Ovary (tissue), 9 donors: ENCODE measurements around the gene SLC28A2. TPM values are rescaled to one million over a fixed set of nuclear protein-coding genes. Genes with fewer than 3 reads are reported as not detected.
"Not testable (repeated sequence)": the region's sequence is repeated elsewhere in the genome, so short reads cannot be mapped to it uniquely, and the experiment has no call there.

Source experiments
- DNase-seq, 5 donors: peaks; one replicate each; pipeline ENCODE4 v3.0.0-alpha.2; 2019 to 2020
- H3K27ac ChIP-seq, 2 donors: fragments of 200-600 bp; one replicate each; pipeline versions ENCODE4 v1.5.1 to v1.8.0; 2019 to 2022
- H3K27me3 ChIP-seq: fragments of 200-600 bp; one replicate; pipeline ENCODE4 v1.8.0; 2022
- H3K36me3 ChIP-seq: fragments of 200-600 bp; sonication (generic); one replicate; pipeline ENCODE4 v1.5.1; 2019
- H3K4me1 ChIP-seq: one replicate; pipeline ENCODE4 v1.8.1; 2013; ENCODE audit warnings: mild to moderate bottlenecking, moderate library complexity; ENCODE audit not compliant: insufficient read depth
- H3K4me3 ChIP-seq: fragments of 200-600 bp; sonication (generic); one replicate; pipeline ENCODE4 v1.5.1; 2017
- H3K9me3 ChIP-seq, 2 donors: fragments of 200-600 bp in 1 of 2; sonication (generic) in 1 of 2; one replicate each; pipeline versions ENCODE4 v1.5.1 to v1.8.1; 2013 to 2019; ENCODE audit warnings: mild to moderate bottlenecking in 1 of 2, moderate library complexity in 1 of 2
- CTCF ChIP-seq, 3 donors: fragments of 450-650 bp in 2 of 3; fragments of 200-600 bp in 1 of 3; IDR thresholded peaks; one replicate each; pipeline versions ENCODE4 v1.5.1 to v1.8.0; 2016 to 2022; ENCODE audit warnings: antibody characterized with exemption in 3 of 3, mild to moderate bottlenecking in 1 of 3
- EP300 ChIP-seq: sonication (generic); formaldehyde crosslinking; IDR thresholded peaks from one replicate; pipeline ENCODE4 v1.6.1; 2017; ENCODE audit warnings: antibody characterized with exemption
- POLR2A ChIP-seq: fragments of 450-650 bp; IDR thresholded peaks from one replicate; pipeline ENCODE4 v1.6.1; 2017; ENCODE audit warnings: antibody characterized with exemption, mild to moderate bottlenecking, moderate library complexity
- WGBS, 3 donors: extraction: QIAGEN DNeasy Blood & Tissue Kit in 1 of 3; methylation state at CpG; one replicate each; pipeline versions ENCODE4 v1.1.5 to v1.1.7; 2013 to 2017; 5-methylcytosine and 5-hydroxymethylcytosine counted together
- intact Hi-C, 4 donors: fragments of 100-400 bp; cut with DNase I; formaldehyde crosslinking; loops; one replicate each; pipeline versions ENCODE4 v1.11.0 to v1.15.1; 2022 to 2023
- polyA plus RNA-seq, 2 donors: library from polyadenylated mRNA; stranded (reverse); fragments of 200-250 nt in 1 of 2; fragments of 350-450 nt in 1 of 2; fragmentation: Illumina TruSeq in 1 of 2; extraction: RNeasy Lipid Tissue Mini Kit (QIAGEN cat#74804) in 1 of 2; gene quantifications; one replicate each; pipeline ENCODE4 v1.2.3, GENCODE V29; 2013 to 2014
- total RNA-seq, 7 donors: library from RNA; depleted of rRNA in 2 of 7; stranded (reverse); fragments of >200 nt in 2 of 7; fragmentation: NEBNext Ultra II Directional in 3 of 7; extraction: Animal tissue kit (Norgen Biotek cat#: 25700) in 3 of 7; gene quantifications; one replicate each; pipeline versions ENCODE4 v1.1.0 to v1.2.4, GENCODE V29; 2016 to 2023
- donor health status: DM: no; HTN: no; CAD: no; lungs with moderate emphysema.
- donor health status: DM: no; HTN: no; CAD: no.
- donor health status: Bipolar disorder and iron deficiency.
- donor health status: DM: yes; HTN: yes; CAD: no.
- donor health status: DM: no; HTN: no; CAD: no.
- donor health status: DM: yes; HTN: yes; CAD: no.

The SLC28A2 gene
- total and polyA plus RNA-seq, 9 donors = 0.06 to 0.31 (median 0.15) TPM; not detected in 5

GRCh38 chr15:45254405-45254804, 2.4 kb downstream of the SLC28A2 start:
- intact Hi-C loops = no loop called here
- TF ChIP-seq POLR2A (no peak), EP300 (no peak), CTCF (IDR thresholded peaks at IDR 0.05) (no peak)
- 94 to 98% (median 95%) methylated on average over 1 of the region's 1 CpG for WGBS, 3 donors

GRCh38 chr15:45254824-45255223, 2.8 kb downstream of the SLC28A2 start:
- H3K4me3 ChIP-seq, H3K4me1 ChIP-seq, H3K27ac ChIP-seq, DNase-seq, intact Hi-C loops, H3K27me3 ChIP-seq, H3K9me3 ChIP-seq, H3K36me3 ChIP-seq: not testable (repeated sequence)
- WGBS, 3 donors = 56 to 72% (median 71%) methylated on average over 6 of the region's 6 CpGs

More at GRCh38 chr15:45254405-45254804, 2.4 kb downstream of the SLC28A2 start:
- no peak overlapping the region for H3K27ac ChIP-seq
- no peak for DNase-seq
- H3K36me3 ChIP-seq = no peaks in the 10 kb centered on the region
- H3K4me1 ChIP-seq = no peaks in the 10 kb centered on the region
- no peaks in the 10 kb centered on the region for H3K9me3 ChIP-seq
- H3K4me3 ChIP-seq = no peak overlapping the region
- H3K27me3 ChIP-seq = no peaks in the 10 kb centered on the region

GRCh38 chr15:45259796-45260195, 7.8 kb downstream of the SLC28A2 start:
- TF ChIP-seq EP300 (no peak), CTCF (IDR thresholded peaks at IDR 0.05) (no peak), POLR2A (no peak)
- no peak for DNase-seq
- Histone ChIP-seq H3K4me1 (no peaks in the 10 kb centered on the region), H3K27me3 (no peaks in the 10 kb centered on the region), H3K4me3 (no peak overlapping the region), H3K9me3 (no peaks in the 10 kb centered on the region), H3K27ac (no peak overlapping the region), H3K36me3 (no peaks in the 10 kb centered on the region)
- 80 to 85% (median 84%) methylated on average over 2 of the region's 2 CpGs for WGBS, 3 donors
- intact Hi-C loops = loop anchor here in 1 of 4 donors (10.0 kb wide), 1 partner anchor 45 kb away; no protein-coding TSS in a partner anchor

- 78 to 86% (median 78%) methylated on average over 4 of the region's 4 CpGs for WGBS, 3 donors
Observed at GRCh38 chr15:45262906-45263461, 10.9 kb downstream of the SLC28A2 start.

More at GRCh38 chr15:45262906-45263461, 10.9 kb downstream of the SLC28A2 start:
- no peaks in the 10 kb centered on the region for H3K27me3 ChIP-seq
- no peak for DNase-seq
- TF ChIP-seq POLR2A (no peak), CTCF (IDR thresholded peaks at IDR 0.05) (no peak), EP300 (no peak)
- H3K4me3 ChIP-seq = no peak overlapping the region
- H3K4me1 ChIP-seq = no peaks in the 10 kb centered on the region
- intact Hi-C loops = loop anchor here in 1 of 4 donors (10.0 kb wide), 1 partner anchor 48 kb away; no protein-coding TSS in a partner anchor
- H3K36me3 ChIP-seq = no peaks in the 10 kb centered on the region
- no peaks in the 10 kb centered on the region for H3K9me3 ChIP-seq
- no peak overlapping the region for H3K27ac ChIP-seq
